Gastroesophageal sphincter (tissue), 4 donors: ENCODE measurements around the gene CCDC188. TPM values are rescaled to one million over a fixed set of nuclear protein-coding genes. Genes with fewer than 3 reads are reported as not detected.
"Not testable (repeated sequence)": the region's sequence is repeated elsewhere in the genome, so short reads cannot be mapped to it uniquely, and the experiment has no call there.

ENCODE experiments used
- ATAC-seq: fragments of 150-250 bp; one replicate; pipeline ENCODE4 v1.9.1; 2016; ENCODE audit warnings: mild to moderate bottlenecking, moderate library complexity
- H3K27ac ChIP-seq, 4 donors: fragments of 200-600 bp; sonication (generic) in 3 of 4; 1 replicate in 3 of 4; 2 replicates in 1 of 4; pipeline ENCODE4 v1.5.1; 2016 to 2019
- H3K27me3 ChIP-seq: fragments of 200-600 bp; sonication (generic); one replicate; pipeline ENCODE4 v1.5.1; 2019
- H3K36me3 ChIP-seq, 2 donors: fragments of 200-600 bp; sonication (generic); one replicate each; pipeline ENCODE4 v1.5.1; 2019; ENCODE audit warnings: control low read depth in 1 of 2
- H3K4me1 ChIP-seq, 3 donors: fragments of 200-600 bp; sonication (generic); 1 replicate in 2 of 3; 2 replicates in 1 of 3; pipeline ENCODE4 v1.5.1; 2016 to 2019; ENCODE audit warnings: control low read depth in 2 of 3
- H3K4me3 ChIP-seq, 2 donors: fragments of 200-600 bp; sonication (generic); one replicate each; pipeline ENCODE4 v1.5.1; 2019; ENCODE audit warnings: mild to moderate bottlenecking in 1 of 2, moderate library complexity in 1 of 2
- H3K9me3 ChIP-seq, 3 donors: fragments of 200-600 bp; sonication (generic); one replicate each; pipeline ENCODE4 v1.5.1; 2017 to 2019; ENCODE audit warnings: control low read depth in 2 of 3
- EP300 ChIP-seq: sonication (generic); formaldehyde crosslinking; IDR thresholded peaks from one replicate; pipeline ENCODE4 v1.6.1; 2017; ENCODE audit warnings: antibody characterized with exemption, mild to moderate bottlenecking
- POLR2A ChIP-seq, 2 donors: fragments of 450-650 bp; IDR thresholded peaks; one replicate each; pipeline ENCODE4 v1.6.1; 2017; ENCODE audit warnings: antibody characterized with exemption in 2 of 2, mild to moderate bottlenecking in 2 of 2, moderate library complexity in 1 of 2
- POLR2AphosphoS5 ChIP-seq: sonication (generic); formaldehyde crosslinking; IDR thresholded peaks from one replicate; pipeline ENCODE4 v1.6.1; 2017; ENCODE audit warnings: antibody characterized with exemption
- WGBS, 2 donors: methylation state at CpG; one replicate each; pipeline ENCODE4 v1.1.5; 2018; ENCODE audit warnings: low coverage in 1 of 2; 5-methylcytosine and 5-hydroxymethylcytosine counted together
- total RNA-seq, 4 donors: library from RNA; depleted of rRNA; stranded (reverse); fragments of >200 nt; gene quantifications; one replicate each; pipeline ENCODE4 v1.1.0, GENCODE V29; 2016
- TF ChIP-seq, protein P1 (sequence below), 4 experiments: fragments of 200-600 bp in 2 of 4; fragments of 450-650 bp in 2 of 4; sonication (generic) in 1 of 4; IDR thresholded peaks; one replicate each; pipeline ENCODE4 v1.5.1; 2017 to 2019; ENCODE audit warnings: antibody characterized with exemption in 4 of 4, mild to moderate bottlenecking in 2 of 4, moderate library complexity in 2 of 4

Gene CCDC188
- total RNA-seq, 4 donors from 2014 or later: not detected

GRCh38 chr22:20165913-20166312, 15.1 kb upstream of the CCDC188 start:
- H3K36me3 ChIP-seq: no peaks in the 10 kb centered on the region
- 40 to 78% methylated on average over 1 to 3 of the region's 7 CpGs for WGBS, 2 donors
- no peak overlapping the region for H3K4me3 ChIP-seq
- no peaks in the 10 kb centered on the region for H3K4me1 ChIP-seq
- no peak for ATAC-seq
- H3K9me3 ChIP-seq: no peaks in the 10 kb centered on the region
- H3K27me3 ChIP-seq: peaks cover 15% of the 10 kb centered on the region
- no peak for TF ChIP-seq POLR2AphosphoS5
- TF ChIP-seq POLR2A (IDR thresholded peaks at IDR 0.05): no peak
- TF ChIP-seq, protein P1, sequence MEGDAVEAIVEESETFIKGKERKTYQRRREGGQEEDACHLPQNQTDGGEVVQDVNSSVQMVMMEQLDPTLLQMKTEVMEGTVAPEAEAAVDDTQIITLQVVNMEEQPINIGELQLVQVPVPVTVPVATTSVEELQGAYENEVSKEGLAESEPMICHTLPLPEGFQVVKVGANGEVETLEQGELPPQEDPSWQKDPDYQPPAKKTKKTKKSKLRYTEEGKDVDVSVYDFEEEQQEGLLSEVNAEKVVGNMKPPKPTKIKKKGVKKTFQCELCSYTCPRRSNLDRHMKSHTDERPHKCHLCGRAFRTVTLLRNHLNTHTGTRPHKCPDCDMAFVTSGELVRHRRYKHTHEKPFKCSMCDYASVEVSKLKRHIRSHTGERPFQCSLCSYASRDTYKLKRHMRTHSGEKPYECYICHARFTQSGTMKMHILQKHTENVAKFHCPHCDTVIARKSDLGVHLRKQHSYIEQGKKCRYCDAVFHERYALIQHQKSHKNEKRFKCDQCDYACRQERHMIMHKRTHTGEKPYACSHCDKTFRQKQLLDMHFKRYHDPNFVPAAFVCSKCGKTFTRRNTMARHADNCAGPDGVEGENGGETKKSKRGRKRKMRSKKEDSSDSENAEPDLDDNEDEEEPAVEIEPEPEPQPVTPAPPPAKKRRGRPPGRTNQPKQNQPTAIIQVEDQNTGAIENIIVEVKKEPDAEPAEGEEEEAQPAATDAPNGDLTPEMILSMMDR (IDR thresholded peaks at IDR 0.05): no peak
- no peak for TF ChIP-seq EP300
- no peak overlapping the region for H3K27ac ChIP-seq

- Histone ChIP-seq H3K4me1 (no peaks in the 10 kb centered on the region), H3K36me3 (no peaks in the 10 kb centered on the region), H3K27ac (no peak overlapping the region), H3K27me3 (peaks cover 15% of the 10 kb centered on the region), H3K4me3 (no peak overlapping the region), H3K9me3 (no peaks in the 10 kb centered on the region)
- TF ChIP-seq, protein P1 (IDR thresholded peaks at IDR 0.05): no peak
- TF ChIP-seq EP300: no peak
- TF ChIP-seq POLR2AphosphoS5: no peak
- TF ChIP-seq POLR2A (IDR thresholded peaks at IDR 0.05): no peak
- WGBS, 2 donors: 78% methylated on average over 3 of the region's 12 CpGs; no CpG with 5 or more reads in 1 of the 2 donors
- no peak for ATAC-seq
These were observed 14.6 kb upstream of the CCDC188 start for GRCh38 chr22:20165421-20165820.

DNA sequence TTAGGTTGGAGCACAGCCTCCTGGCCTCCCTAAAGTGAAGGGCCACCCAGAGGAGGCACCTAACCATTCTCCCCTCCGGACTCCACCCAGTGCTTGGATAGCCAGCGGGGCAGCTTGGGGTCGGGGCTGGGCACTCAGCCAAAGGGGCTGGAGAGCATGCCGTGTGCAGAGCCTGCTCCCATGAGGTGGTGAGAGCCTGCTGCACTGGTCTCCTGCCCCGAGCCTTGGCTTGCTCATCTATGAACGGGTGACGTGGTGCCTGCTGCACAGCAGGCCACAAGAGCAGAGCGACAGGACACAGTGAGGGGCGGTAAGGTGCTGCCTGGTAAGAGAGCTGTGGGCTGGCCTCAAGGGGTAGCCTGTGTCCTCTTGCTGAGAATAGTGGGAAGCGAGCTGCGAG, 14.0 kb upstream of the CCDC188 start:
- no peak for ATAC-seq

DNA sequence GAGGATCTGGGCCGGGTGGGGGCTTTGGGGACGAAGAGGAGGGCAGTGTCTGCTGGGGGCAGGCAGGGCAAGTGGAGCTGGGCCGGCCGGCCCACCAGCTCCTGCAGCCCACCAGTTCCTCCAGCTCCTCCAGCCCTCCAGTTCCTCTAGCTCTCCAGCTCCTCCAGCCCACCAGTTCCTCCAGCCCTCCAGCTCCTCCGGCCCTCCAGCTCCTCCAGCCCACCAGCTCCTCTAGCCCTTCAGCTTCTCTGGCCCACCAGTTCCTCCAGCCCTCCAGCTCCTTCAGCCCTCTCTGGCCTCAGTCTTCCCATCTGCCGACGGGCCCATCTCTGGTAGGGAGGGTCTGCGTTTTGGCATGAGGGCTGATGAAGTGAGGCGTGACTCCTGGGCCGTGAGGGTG, 9.2 kb upstream of the CCDC188 start:
- Histone ChIP-seq H3K9me3 (no peaks in the 10 kb centered on the region), H3K4me1 (peaks cover 0 to 7% (median 0%) of the 10 kb centered on the region in 3 donors), H3K4me3 (no peak overlapping the region), H3K27ac (no peak overlapping the region), H3K36me3 (no peaks in the 10 kb centered on the region), H3K27me3 (peaks cover 29% of the 10 kb centered on the region)
- ATAC-seq: no peak
- WGBS, 2 donors: 83% methylated on average over 10 of the region's 10 CpGs; no CpG with 5 or more reads in 1 of the 2 donors
- TF ChIP-seq EP300 (no peak), POLR2AphosphoS5 (no peak), POLR2A (IDR thresholded peaks at IDR 0.05) (no peak)
- TF ChIP-seq, protein P1 (IDR thresholded peaks at IDR 0.05): no peak

More for the DNA sequence above, 14.0 kb upstream of the CCDC188 start:
- TF ChIP-seq POLR2AphosphoS5: no peak
- no peak for TF ChIP-seq POLR2A (IDR thresholded peaks at IDR 0.05)
- TF ChIP-seq, protein P1 (IDR thresholded peaks at IDR 0.05): no peak
- no peak for TF ChIP-seq EP300
- WGBS, 2 donors: no CpG with 5 or more reads among the region's 11 CpGs
- no peaks in the 10 kb centered on the region for H3K36me3 ChIP-seq
- H3K27ac ChIP-seq: no peak overlapping the region
- no peak overlapping the region for H3K4me3 ChIP-seq
- no peaks in the 10 kb centered on the region for H3K9me3 ChIP-seq
- peaks cover 15% of the 10 kb centered on the region for H3K27me3 ChIP-seq
- no peaks in the 10 kb centered on the region for H3K4me1 ChIP-seq

DNA sequence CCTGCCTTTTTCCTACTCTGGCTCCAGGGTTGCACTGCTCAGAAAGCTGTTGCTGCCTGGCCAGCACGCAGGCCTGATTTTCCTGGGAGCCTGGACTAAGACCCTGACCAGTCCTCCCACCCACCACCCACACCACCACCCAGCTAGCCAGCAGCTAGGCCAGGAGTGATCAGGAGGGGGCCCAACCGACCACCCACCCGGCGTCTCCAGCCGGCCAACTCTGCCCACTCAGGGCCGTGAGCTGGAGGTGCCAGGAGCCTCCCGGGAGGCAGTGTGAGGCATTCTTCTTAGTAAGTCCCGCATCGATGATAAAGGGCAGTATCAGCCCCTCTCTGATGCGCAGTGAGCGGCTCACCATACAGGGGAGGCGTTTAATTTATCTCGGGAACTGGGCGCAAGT, 8.7 kb upstream of the CCDC188 start:
- peaks cover 34% of the 10 kb centered on the region for H3K27me3 ChIP-seq
- ATAC-seq, H3K4me3 ChIP-seq, H3K4me1 ChIP-seq, H3K36me3 ChIP-seq, H3K27ac ChIP-seq, H3K9me3 ChIP-seq: not testable (repeated sequence)
- WGBS, 2 donors: no CpG with 5 or more reads among the region's 14 CpGs
